ENCODE measurements around the gene DNAJA3.

DNAJA3 gene

GRCh38 chr16:4425378-4426020 is at the start of gene DNAJA3:
DNAJA3 (plus strand) TSS chr16:4425868; CDS start chr16:4425882, 14 bp downstream.
- DNase-seq = peak; percentile 76

DNA sequence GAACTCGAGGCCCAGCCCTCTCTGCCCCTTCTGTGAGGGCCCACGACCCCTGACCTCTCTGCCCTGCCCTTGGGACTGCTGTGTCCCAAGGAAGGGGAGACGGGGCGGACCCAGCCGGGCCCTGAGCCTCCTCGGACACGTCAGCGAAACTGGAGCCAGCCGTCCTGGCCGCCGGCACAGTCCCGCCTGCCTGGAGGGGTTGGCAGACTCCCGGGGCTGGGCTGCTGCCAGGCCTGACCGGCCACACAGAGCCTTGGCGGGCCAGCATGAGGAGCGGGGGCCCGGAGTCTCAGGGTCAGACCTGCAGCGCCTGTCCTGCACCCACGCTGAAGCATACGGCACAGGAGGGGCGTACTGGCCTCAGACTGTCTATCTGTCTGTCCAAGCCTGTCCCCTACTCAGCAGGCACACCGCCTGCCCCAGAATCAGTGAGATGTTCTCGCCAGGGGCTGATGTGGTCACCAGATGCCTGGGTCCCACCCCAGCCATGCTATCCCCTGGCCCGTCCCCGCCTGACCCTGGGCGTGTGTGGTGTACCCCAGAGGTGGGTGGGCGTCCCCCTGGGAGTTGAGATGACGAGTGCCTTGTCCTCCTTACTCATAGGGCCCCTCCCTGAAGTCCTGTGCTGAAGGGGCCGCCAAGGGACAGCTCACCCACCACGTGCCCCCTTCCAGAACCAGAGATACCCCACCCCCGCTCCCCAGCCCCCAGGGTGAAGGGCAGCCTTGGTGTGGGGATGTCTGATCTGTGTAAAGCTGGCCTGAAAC is 49.4 kb upstream of the DNAJA3 start:
- DNase-seq = no peak

GRCh38 chr16:4376893-4377572 is 48.6 kb upstream of the DNAJA3 start:
- DNase-seq = no peak

DNA sequence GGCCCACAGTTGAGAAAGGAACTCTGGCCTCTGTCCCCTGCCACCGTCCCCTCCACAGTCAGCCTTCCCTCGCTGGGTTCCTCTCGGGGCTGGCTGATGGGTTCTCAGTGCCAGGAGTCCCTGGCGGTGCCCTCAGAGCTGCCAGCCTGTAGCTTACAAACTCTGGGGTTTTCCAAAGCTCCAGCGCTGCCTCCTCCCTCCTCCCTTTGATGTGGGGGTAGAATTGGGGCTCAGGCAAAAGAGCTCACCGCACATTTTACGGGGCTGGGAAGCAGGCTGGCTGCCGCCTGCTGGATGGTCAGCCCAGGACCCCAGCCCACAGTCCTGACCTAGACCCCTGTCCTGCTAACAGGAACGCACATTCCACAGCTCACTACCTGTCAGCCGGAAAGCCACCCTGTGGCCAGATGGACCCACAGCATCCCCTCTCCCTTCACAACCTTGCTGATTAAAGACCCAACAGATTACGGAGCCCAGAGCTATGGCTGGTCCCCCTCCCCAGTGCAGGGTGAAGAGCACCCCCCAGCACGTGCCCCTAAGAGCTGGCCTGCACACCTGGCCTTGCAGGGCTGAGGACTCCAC is 48.0 kb upstream of the DNAJA3 start:
- no peak for DNase-seq

GRCh38 chr16:4378161-4378666 is 47.5 kb upstream of the DNAJA3 start:
- DNase-seq = no peak

DNA sequence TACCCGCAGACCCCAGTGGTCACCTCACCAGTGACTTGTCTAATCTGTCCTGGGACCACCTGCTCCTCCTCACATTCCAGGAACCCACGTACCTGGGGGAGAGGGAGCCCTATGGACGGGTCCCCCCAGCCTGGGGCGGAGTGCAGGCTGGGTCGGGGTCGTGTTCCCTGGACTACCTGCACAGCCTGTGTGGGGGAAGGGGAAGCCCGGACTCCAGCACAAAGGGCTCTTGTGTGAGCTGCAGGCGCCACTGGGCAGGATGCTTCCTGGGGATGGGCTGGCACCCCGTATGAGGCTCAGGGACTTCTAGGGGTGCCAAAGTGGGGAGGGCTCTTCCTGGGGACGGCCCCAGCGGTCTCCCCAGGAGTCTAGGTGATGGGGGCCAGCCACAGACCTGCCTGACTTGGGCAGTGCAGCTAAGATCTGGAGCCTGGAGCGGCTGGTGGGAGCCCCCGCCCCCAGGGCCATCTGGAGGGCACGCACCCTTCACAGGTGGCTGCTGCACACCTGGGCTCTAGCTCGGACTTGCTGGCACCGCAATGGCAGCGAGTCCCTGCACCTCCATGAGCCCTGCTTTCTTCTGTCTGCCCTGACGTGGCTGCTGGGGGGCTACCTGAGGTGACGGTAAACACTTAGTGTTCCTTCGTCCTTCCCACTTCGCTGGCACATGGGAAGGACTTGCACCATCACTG is 46.5 kb upstream of the DNAJA3 start:
- DNase-seq = no peak

DNA sequence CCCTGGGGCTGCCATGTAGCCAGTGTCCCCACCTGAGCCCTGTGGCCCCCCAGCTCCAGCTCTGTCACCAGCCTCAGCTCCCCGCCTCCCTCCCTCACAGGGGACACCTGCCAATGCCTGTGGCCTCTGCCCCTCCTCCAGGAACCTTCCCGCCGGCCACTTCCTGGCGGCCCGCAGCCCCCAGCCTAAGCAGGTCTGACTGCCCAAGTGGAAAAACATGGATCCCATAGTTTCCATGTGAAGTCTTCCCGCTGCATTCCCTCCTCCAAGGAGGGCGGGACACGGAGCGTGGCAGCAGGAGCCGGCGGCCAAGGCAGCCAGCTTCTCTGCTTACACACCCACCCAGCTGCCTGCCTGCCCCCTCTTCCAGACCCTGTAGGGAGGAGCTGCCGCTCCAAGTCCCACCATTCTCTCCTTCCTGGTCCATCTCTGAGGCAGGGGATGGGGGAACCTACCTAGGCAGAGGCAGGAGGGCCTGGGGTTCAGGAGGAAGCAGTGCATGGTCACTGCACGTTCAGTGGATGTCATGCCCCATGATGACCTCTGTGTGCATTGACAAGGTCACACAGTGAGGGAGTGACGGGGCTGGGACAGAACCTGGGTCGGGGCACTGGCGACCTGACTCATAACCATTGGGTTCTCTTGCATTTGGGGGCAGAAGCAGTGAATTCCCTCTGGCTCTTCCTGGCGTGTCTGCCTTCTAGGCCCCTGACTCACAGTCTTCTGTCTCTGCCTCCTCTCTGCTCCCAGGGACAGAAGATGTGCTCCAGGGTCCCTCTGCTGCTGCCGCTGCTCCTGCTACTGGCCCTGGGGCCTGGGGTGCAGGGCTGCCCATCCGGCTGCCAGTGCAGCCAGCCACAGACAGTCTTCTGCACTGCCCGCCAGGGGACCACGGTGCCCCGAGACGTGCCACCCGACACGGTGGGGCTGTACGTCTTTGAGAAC is 45.3 kb upstream of the DNAJA3 start:
- no peak for DNase-seq

DNA sequence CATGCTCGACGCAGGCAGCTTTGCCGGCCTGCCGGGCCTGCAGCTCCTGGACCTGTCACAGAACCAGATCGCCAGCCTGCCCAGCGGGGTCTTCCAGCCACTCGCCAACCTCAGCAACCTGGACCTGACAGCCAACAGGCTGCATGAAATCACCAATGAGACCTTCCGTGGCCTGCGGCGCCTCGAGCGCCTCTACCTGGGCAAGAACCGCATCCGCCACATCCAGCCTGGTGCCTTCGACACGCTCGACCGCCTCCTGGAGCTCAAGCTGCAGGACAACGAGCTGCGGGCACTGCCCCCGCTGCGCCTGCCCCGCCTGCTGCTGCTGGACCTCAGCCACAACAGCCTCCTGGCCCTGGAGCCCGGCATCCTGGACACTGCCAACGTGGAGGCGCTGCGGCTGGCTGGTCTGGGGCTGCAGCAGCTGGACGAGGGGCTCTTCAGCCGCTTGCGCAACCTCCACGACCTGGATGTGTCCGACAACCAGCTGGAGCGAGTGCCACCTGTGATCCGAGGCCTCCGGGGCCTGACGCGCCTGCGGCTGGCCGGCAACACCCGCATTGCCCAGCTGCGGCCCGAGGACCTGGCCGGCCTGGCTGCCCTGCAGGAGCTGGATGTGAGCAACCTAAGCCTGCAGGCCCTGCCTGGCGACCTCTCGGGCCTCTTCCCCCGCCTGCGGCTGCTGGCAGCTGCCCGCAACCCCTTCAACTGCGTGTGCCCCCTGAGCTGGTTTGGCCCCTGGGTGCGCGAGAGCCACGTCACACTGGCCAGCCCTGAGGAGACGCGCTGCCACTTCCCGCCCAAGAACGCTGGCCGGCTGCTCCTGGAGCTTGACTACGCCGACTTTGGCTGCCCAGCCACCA is 44.4 kb upstream of the DNAJA3 start:
- no peak for DNase-seq

DNA sequence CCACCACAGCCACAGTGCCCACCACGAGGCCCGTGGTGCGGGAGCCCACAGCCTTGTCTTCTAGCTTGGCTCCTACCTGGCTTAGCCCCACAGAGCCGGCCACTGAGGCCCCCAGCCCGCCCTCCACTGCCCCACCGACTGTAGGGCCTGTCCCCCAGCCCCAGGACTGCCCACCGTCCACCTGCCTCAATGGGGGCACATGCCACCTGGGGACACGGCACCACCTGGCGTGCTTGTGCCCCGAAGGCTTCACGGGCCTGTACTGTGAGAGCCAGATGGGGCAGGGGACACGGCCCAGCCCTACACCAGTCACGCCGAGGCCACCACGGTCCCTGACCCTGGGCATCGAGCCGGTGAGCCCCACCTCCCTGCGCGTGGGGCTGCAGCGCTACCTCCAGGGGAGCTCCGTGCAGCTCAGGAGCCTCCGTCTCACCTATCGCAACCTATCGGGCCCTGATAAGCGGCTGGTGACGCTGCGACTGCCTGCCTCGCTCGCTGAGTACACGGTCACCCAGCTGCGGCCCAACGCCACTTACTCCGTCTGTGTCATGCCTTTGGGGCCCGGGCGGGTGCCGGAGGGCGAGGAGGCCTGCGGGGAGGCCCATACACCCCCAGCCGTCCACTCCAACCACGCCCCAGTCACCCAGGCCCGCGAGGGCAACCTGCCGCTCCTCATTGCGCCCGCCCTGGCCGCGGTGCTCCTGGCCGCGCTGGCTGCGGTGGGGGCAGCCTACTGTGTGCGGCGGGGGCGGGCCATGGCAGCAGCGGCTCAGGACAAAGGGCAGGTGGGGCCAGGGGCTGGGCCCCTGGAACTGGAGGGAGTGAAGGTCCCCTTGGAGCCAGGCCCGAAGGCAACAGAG is 43.5 kb upstream of the DNAJA3 start:
- DNase-seq = no peak

DNA sequence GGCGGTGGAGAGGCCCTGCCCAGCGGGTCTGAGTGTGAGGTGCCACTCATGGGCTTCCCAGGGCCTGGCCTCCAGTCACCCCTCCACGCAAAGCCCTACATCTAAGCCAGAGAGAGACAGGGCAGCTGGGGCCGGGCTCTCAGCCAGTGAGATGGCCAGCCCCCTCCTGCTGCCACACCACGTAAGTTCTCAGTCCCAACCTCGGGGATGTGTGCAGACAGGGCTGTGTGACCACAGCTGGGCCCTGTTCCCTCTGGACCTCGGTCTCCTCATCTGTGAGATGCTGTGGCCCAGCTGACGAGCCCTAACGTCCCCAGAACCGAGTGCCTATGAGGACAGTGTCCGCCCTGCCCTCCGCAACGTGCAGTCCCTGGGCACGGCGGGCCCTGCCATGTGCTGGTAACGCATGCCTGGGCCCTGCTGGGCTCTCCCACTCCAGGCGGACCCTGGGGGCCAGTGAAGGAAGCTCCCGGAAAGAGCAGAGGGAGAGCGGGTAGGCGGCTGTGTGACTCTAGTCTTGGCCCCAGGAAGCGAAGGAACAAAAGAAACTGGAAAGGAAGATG is 42.8 kb upstream of the DNAJA3 start:
- no peak for DNase-seq

GRCh38 chr16:4383591-4384444 is 41.9 kb upstream of the DNAJA3 start:
- DNase-seq = no peak

DNA sequence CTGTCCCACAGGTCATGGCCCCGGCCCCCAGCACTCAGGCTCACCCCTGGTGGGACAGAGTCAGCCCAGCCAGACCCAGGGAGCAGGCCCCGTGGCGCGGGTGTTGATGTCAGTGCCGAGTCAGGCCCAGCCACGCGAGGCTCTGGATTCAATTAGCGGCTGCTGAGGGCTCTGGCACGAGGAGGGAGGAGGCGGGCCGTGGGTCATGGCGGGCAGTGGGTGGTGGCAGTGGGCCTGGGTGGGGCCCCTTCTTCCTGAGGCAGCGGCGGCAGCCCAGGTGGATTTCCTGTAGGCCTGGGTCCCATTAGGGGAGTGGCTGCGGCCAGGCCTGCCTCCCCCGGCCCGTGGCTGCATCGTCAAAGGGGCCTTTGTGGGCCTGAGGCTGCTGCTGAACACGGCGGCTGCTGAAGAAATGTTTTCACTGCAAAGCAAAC is 41.1 kb upstream of the DNAJA3 start:
- DNase-seq = no peak

DNA sequence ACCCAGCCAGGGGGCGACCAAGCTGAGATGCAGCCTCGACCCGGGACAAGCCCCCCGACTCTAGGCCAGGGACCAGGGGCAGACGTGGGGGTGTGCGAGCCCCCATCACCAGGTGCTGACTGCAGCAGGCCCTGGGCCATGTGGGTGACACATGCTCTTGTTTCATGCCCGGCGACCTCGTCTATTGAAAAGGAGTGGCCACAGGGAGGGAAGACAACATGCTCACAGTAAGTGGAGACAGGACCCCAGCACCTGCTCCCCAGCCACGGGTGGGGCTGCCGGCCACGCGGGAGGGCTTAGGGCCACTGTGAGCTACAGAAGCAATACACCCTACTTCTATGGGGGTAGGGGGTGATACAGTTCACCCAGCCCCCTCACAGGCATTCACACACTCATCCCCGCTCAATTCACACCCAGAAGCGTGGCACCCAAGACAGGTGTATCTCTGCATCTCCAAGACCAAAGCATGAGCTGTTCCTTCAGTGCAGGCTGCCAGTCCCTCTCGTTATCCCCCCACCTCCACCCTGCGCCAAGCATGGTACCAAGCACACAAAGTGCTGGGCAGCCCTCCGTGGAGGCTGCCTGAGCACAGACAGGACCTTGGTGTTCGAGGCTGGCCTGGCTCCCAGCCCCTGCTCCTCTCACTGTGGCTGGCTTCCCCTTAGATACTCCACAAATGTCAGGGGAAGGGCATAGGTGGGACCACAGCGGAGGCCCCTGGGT is 40.4 kb upstream of the DNAJA3 start:
- DNase-seq = no peak

GRCh38 chr16:4385789-4386450 is 39.7 kb upstream of the DNAJA3 start:
- DNase-seq = no peak

GRCh38 chr16:4386451-4386805 is 39.2 kb upstream of the DNAJA3 start:
- no peak for DNase-seq

GRCh38 chr16:4386951-4387565 is 38.6 kb upstream of the DNAJA3 start:
- DNase-seq = no peak

DNA sequence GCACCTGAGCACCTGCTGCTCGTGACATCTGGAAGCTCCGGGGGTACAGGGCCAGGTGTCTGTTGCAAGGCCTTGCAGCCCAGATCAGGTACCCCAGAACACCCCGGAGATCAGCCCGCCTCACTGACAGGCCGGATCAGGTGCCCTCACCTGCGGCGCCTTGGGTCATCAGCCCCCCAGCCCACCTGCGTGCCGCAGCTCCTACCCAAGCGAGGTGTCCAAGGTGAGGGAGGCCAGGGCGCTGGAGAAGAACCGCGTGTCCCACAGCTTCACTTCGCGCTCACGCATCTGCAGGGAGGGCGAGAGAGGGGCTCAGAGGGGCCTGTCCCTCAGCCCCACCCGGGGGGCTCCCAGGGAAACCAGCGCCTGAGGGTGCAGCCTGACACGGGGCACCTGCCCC is 37.9 kb upstream of the DNAJA3 start:
- DNase-seq = no peak

Measured in NCI-H510A (cell line).